Measurements from ENCODE around the gene ARL15.
"Not testable (repeated sequence)": the region's sequence is repeated elsewhere in the genome, so short reads cannot be mapped to it uniquely, and the experiment has no call there.

ARL15 gene

DNA sequence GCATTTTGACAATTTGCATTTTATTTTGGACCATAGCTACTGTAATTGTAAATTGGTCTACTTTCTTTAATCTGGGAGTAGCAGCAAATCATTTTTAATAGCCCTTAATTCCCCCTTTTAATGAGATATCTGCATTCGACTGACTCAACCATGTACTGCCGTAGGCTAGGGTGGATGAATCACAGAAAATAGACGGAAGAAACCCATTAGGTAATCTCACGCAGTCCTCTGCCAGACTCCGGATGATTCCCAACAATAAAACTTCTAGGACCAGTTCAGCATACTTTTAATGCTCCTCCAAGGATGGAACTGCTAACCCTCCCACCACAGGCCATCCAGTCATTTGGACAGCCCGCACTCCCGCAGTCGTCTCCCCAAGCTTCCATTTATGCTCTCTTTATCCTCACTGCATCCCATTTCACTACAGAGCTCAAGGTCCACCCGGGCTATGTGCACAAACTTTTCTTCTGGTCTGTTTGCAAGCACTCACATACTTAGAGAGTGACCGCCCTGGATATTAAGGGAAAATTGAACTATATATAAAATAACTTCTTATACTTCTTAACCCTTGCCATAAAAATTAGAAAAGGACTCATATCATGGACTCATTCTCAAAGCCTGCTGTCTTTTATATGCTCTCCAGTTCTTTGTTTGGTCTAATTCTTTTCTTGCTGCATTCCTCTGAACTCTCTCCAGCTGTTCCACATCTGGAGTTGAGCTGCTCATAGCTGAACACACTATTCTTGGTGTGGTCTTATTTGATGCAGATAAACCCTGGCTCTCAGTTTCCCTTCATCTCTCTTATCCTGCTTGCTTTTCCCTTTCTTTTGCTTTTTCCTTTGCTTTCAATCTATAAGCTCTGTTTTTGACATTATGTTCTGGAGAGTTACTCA, 326.6 kb downstream of the ARL15 start:
- no peaks in the 10 kb centered on the region for H3K36me3 ChIP-seq (ENCODE audit: insufficient read depth, low read length)
- no peak overlapping the region for H3K4me3 ChIP-seq (ENCODE audit: low read depth in 1 of 2, low read length in 2 of 2)
- ATAC-seq (ENCODE audit: insufficient read depth, low read depth) (no peak), DNase-seq (no peak)
- no peak overlapping the region for H2AFZ ChIP-seq (ENCODE audit: low read depth, low read length)
- no peaks in the 10 kb centered on the region for H3K9me3 ChIP-seq (ENCODE audit: insufficient read depth, low read length, severe bottlenecking)
- no peak for TF ChIP-seq EZH2 (IDR thresholded peaks at IDR 0.05; ENCODE audit: borderline replicate concordance, low read depth, low read length, severe bottlenecking)
- TF ChIP-seq, protein P1, sequence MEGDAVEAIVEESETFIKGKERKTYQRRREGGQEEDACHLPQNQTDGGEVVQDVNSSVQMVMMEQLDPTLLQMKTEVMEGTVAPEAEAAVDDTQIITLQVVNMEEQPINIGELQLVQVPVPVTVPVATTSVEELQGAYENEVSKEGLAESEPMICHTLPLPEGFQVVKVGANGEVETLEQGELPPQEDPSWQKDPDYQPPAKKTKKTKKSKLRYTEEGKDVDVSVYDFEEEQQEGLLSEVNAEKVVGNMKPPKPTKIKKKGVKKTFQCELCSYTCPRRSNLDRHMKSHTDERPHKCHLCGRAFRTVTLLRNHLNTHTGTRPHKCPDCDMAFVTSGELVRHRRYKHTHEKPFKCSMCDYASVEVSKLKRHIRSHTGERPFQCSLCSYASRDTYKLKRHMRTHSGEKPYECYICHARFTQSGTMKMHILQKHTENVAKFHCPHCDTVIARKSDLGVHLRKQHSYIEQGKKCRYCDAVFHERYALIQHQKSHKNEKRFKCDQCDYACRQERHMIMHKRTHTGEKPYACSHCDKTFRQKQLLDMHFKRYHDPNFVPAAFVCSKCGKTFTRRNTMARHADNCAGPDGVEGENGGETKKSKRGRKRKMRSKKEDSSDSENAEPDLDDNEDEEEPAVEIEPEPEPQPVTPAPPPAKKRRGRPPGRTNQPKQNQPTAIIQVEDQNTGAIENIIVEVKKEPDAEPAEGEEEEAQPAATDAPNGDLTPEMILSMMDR (IDR thresholded peaks at IDR 0.05; ENCODE audit: borderline replicate concordance, extremely low read depth, low read length, poor library complexity, severe bottlenecking), result no peak
- no peaks in the 10 kb centered on the region for H3K27me3 ChIP-seq (ENCODE audit: insufficient read depth, low read length, poor library complexity)
- H3K27ac ChIP-seq (ENCODE audit: low read length), result no peak overlapping the region
- H3K4me2 ChIP-seq (ENCODE audit: insufficient read depth, low read length), result no peak overlapping the region
- H4K20me1 ChIP-seq (ENCODE audit: insufficient read depth, low read length), result no peaks in the 10 kb centered on the region
- H3K4me1 ChIP-seq (ENCODE audit: insufficient read depth, low read length), result no peaks in the 10 kb centered on the region
- H3K79me2 ChIP-seq (ENCODE audit: insufficient read depth, low read length), result no peaks in the 10 kb centered on the region
- no peak overlapping the region for H3K9ac ChIP-seq (ENCODE audit: low read depth, low read length)

DNA sequence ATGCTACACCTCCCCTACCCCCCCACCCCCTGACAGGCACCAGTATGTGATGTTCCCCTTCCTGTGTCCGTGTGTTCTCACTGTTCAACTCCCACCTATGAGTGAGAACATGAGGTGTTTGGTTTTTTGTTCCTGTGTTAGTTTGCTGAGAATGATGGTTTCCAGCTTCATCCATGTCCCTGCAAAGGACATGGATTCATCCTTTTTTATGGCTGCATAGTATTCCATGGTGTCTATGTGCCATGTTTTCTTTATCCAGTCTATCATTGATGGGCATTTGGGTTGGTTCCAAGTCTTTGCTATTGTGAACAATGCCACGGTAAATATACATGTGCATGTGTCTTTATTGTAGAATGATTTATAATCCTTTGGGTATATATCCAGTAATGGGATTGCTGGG, 328.1 kb downstream of the ARL15 start:
- not testable (repeated sequence) for H3K4me3 ChIP-seq (ENCODE audit: low read depth in 1 of 2, low read length in 2 of 2); H3K9me3 ChIP-seq (ENCODE audit: insufficient read depth, low read length, severe bottlenecking); DNase-seq; H3K27ac ChIP-seq (ENCODE audit: low read length); H3K79me2 ChIP-seq (ENCODE audit: insufficient read depth, low read length); H4K20me1 ChIP-seq (ENCODE audit: insufficient read depth, low read length); H2AFZ ChIP-seq (ENCODE audit: low read depth, low read length); H3K36me3 ChIP-seq (ENCODE audit: insufficient read depth, low read length); H3K4me2 ChIP-seq (ENCODE audit: insufficient read depth, low read length); H3K9ac ChIP-seq (ENCODE audit: low read depth, low read length); H3K27me3 ChIP-seq (ENCODE audit: insufficient read depth, low read length, poor library complexity); H3K4me1 ChIP-seq (ENCODE audit: insufficient read depth, low read length); ATAC-seq (ENCODE audit: insufficient read depth, low read depth)

DNA sequence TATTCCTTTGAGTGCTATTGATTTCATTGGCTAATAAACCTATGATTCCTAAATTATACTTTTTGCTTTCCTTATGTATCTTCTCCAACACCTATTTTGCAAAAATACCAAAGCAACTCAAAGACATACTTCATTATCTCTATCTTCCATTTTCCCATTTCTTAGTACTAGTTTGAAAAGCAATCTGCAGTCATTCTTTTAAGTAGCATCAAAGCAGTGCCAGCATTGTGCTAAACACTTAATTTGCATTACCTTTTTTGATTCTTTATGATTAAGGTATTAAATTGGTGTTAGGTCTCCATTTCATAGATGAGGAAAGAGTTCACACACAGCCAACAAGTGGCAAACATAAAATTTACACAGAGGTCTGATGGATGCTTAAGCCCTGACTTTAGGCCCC, 330.3 kb downstream of the ARL15 start:
- no peak overlapping the region for H2AFZ ChIP-seq (ENCODE audit: low read depth, low read length)
- no peak overlapping the region for H3K4me3 ChIP-seq (ENCODE audit: low read depth in 1 of 2, low read length in 2 of 2)
- no peaks in the 10 kb centered on the region for H3K79me2 ChIP-seq (ENCODE audit: insufficient read depth, low read length)
- H3K9me3 ChIP-seq (ENCODE audit: insufficient read depth, low read length, severe bottlenecking), result no peaks in the 10 kb centered on the region
- no peak for TF ChIP-seq EZH2 (IDR thresholded peaks at IDR 0.05; ENCODE audit: borderline replicate concordance, low read depth, low read length, severe bottlenecking)
- TF ChIP-seq, protein P1 (IDR thresholded peaks at IDR 0.05; ENCODE audit: borderline replicate concordance, extremely low read depth, low read length, poor library complexity, severe bottlenecking), result no peak
- no peak overlapping the region for H3K27ac ChIP-seq (ENCODE audit: low read length)
- no peaks in the 10 kb centered on the region for H4K20me1 ChIP-seq (ENCODE audit: insufficient read depth, low read length)
- no peak for DNase-seq
- H3K36me3 ChIP-seq (ENCODE audit: insufficient read depth, low read length), result no peaks in the 10 kb centered on the region
- no peak overlapping the region for H3K9ac ChIP-seq (ENCODE audit: low read depth, low read length)
- H3K27me3 ChIP-seq (ENCODE audit: insufficient read depth, low read length, poor library complexity), result no peaks in the 10 kb centered on the region
- no peak overlapping the region for H3K4me2 ChIP-seq (ENCODE audit: insufficient read depth, low read length)
- ATAC-seq (ENCODE audit: insufficient read depth, low read depth), result no peak
- no peaks in the 10 kb centered on the region for H3K4me1 ChIP-seq (ENCODE audit: insufficient read depth, low read length)

DNA sequence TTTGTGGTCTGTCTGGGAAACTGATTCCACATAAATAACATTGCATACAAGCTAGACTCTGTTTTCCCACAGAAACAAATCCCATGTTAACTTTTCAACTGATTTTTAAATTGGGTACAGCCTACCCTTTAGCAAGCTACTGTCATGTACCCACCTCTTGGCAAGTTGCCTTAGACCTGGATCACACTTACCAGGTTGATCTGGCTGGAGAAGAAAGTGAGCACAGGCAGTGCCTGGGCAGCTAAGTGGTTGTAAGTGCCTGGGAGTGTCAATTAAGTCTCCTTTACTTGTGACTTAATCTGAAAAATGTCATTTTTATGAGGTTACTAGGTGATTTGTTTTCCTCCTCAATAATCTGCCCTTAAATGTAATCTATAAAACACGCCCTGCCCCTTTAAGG, 336.4 kb downstream of the ARL15 start:
- no peak overlapping the region for H3K4me2 ChIP-seq (ENCODE audit: insufficient read depth, low read length)
- ATAC-seq (ENCODE audit: insufficient read depth, low read depth), result no peak

More for the DNA sequence above, 336.4 kb downstream of the ARL15 start:
- no peaks in the 10 kb centered on the region for H4K20me1 ChIP-seq (ENCODE audit: insufficient read depth, low read length)
- no peaks in the 10 kb centered on the region for H3K36me3 ChIP-seq (ENCODE audit: insufficient read depth, low read length)
- no peak for DNase-seq
- H3K9ac ChIP-seq (ENCODE audit: low read depth, low read length), result no peak overlapping the region
- no peak overlapping the region for H2AFZ ChIP-seq (ENCODE audit: low read depth, low read length)
- no peak for TF ChIP-seq EZH2 (IDR thresholded peaks at IDR 0.05; ENCODE audit: borderline replicate concordance, low read depth, low read length, severe bottlenecking)
- TF ChIP-seq, protein P1 (IDR thresholded peaks at IDR 0.05; ENCODE audit: borderline replicate concordance, extremely low read depth, low read length, poor library complexity, severe bottlenecking), result no peak
- no peaks in the 10 kb centered on the region for H3K79me2 ChIP-seq (ENCODE audit: insufficient read depth, low read length)
- no peaks in the 10 kb centered on the region for H3K9me3 ChIP-seq (ENCODE audit: insufficient read depth, low read length, severe bottlenecking)
- no peak overlapping the region for H3K27ac ChIP-seq (ENCODE audit: low read length)
- H3K4me3 ChIP-seq (ENCODE audit: low read depth in 1 of 2, low read length in 2 of 2), result no peak overlapping the region
- H3K4me1 ChIP-seq (ENCODE audit: insufficient read depth, low read length), result no peaks in the 10 kb centered on the region
- H3K27me3 ChIP-seq (ENCODE audit: insufficient read depth, low read length, poor library complexity), result no peaks in the 10 kb centered on the region
